GM19043 (cell line): ENCODE results near the gene GNE.
"Not testable (repeated sequence)": the region's sequence is repeated elsewhere in the genome, so short reads cannot be mapped to it uniquely, and the experiment has no call there.

Source experiments
- ATAC-seq: cut with Tn5 transposase; IDR thresholded peaks from one replicate; pipeline ENCODE4 v1.9.1; 2021; ENCODE audit warnings: low read depth; ENCODE audit not compliant: unreplicated experiment

Gene GNE

DNA sequence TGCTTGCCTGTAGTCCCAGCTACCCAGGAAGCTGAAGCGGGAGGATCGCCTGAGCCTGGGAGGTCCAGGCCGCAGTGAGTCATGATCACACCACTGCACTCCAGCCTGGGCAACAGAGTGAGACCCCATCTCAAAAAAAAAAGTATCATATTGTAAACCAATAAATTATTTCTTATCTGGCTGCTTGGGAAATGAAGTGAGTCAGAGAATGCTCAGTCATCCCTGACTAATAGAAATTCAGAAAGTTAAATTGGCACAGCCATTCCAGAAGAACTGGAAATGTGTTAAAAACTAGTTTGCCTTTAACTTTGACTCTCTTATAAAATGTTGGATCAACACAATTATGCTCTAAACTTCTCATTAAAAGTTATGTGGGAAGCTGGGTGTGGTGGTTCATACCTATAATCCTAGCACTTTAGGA lies 9.8 kb upstream of the GNE start:
- no peak for ATAC-seq

- ATAC-seq, result no peak
These were observed 6.6 kb upstream of the GNE start for GRCh38 chr9:36264896-36265295.

- ATAC-seq, result no peak
These were observed 5.4 kb upstream of the GNE start for GRCh38 chr9:36263683-36264082.

GRCh38 chr9:36258996-36259533 lies 817 bp upstream of the GNE start:
- no peak for ATAC-seq

GRCh38 chr9:36251428-36251827 lies 6.8 kb downstream of the GNE start:
- no peak for ATAC-seq

- ATAC-seq, result no peak
These were observed 8.2 kb downstream of the GNE start for GRCh38 chr9:36250079-36250478.

DNA sequence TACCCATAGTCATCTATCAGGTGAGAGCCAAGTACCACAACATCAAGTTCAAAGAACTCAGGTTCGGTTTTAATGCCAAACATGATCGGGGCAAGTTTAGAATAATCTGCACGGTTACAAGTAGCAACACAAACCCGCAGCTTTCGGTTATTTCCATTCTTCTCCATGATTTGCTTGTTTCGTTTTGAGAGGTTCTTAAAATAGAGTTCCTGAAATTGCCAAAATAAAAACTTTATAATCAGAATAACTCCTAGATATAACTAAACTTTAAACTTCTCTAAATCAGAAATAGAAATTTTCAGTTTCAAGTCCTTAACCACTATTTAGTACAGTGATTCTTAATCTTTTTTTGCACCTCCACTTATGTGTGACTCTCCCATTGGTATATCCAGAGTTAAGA lies 9.1 kb downstream of the GNE start:
- no peak for ATAC-seq

- not testable (repeated sequence) for ATAC-seq
These were observed 10.2 kb downstream of the GNE start for GRCh38 chr9:36248061-36248460.

GRCh38 chr9:36247356-36247755 lies 10.9 kb downstream of the GNE start:
- no peak for ATAC-seq

DNA sequence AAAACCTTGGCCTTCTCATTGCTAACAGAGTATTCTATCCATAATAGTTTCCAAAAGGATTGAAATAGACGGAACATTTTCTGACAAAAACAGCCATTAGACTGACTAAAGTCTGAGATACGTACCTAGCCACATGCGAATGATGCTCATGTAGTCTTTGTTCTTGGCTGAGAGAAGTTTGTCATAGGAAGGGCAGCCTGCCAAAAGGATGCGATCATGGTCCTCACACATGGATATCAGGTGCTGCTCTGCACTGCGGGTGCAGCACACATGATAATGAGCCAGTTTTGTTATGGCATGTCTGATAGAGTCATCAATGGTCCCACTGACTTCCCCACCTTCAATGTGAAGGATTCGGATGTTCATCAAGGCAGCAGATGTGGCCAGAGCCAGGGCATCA lies 12.3 kb downstream of the GNE start:
- ATAC-seq, result no peak

DNA sequence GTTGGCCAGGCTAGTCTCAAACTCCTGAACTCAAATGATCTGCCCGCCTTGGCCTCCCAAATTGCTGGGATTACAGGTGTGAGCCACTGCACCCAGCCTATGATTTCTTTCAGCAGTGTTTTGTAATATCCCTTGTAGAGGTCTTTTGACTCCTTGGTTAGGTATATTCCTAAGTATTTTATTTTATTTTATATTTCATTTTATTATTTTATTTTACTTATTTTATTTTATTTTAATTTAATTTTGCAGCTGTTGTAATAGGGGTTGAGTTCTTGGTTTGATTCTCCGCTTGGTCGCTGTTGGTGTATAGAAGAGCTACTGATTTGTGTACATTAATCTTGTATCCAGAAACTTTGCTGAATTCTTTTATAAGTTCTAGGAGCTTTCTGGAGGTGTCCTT lies 18.6 kb downstream of the GNE start:
- ATAC-seq, result not testable (repeated sequence)

DNA sequence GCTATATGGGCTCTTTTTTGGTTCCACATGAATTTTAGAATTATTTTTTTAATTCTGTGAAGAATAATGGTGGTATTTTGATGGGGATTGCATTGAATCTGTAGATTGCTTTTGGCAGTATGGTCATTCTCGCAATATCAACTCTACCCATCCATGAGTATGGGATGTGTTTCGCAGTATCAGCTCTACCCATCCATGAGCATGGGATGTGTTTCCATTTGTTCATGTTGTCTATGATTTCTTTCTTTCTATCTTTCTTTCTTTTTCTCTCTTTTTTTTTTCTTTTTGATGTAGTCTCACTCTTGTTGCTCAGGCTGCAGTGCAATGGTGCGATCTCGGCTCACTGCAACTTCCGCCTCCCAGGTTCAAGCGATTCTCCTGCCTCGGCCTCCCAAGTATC lies 19.0 kb downstream of the GNE start:
- not testable (repeated sequence) for ATAC-seq

DNA sequence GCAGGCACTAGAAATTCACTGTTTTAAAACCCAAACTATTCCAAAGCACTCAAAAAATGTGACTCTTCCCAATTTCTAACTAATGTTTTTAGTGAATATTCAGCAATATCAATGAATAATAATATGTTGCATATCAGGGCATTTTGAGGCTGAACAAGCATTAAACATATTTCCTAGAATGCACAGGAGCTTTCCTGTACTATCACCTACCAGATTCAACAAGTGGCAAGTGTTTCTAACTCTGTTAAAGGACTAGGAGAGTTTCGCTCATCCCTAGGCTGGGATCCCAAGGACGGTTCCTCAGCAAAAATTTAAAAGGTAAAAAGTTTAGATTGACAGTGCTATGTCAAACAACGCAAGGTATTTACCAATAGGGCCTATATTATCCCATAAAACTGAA lies 21.0 kb downstream of the GNE start:
- no peak for ATAC-seq

GRCh38 chr9:36222449-36222848 lies 35.8 kb downstream of the GNE start:
- ATAC-seq, result no peak

GRCh38 chr9:36221667-36222066 lies 36.6 kb downstream of the GNE start:
- ATAC-seq, result no peak

- ATAC-seq, result no peak
These were observed 39.8 kb downstream of the GNE start for GRCh38 chr9:36218411-36218901.

- ATAC-seq, result no peak
These were observed 40.2 kb downstream of the GNE start for GRCh38 chr9:36218011-36218410.

GRCh38 chr9:36217256-36217968 lies 40.8 kb downstream of the GNE start:
- ATAC-seq, result no peak

GRCh38 chr9:36214571-36214970 lies 43.7 kb downstream of the GNE start:
- ATAC-seq, result no peak

DNA sequence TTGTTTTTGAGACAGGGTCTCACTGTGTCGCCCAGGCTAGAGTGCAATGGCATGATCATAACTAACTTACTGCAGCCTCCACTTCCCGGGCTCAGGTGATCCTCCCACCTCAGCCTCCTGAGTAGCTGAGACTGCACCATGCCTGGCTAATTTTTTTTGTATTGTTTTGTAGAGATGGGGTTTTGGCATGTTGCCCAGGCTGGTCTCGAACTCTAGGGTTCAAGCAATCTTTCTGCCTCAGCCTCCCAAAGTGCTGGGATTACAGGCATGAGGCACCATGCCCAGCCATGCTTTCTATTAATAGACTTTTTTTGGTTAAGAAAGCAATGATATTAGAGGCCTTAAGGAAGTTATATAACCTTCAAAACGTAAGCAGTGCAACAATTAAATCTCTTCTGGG lies 44.3 kb downstream of the GNE start:
- ATAC-seq, result no peak

GRCh38 chr9:36213387-36213786 lies 44.9 kb downstream of the GNE start:
- no peak for ATAC-seq

GRCh38 chr9:36211510-36211909 lies 46.7 kb downstream of the GNE start:
- no peak for ATAC-seq
